ENCODE results near the gene CSK. TPM values are rescaled to one million over a fixed set of nuclear protein-coding genes. Genes with fewer than 3 reads are reported as not detected.
A peak's percentile ranks its signal among the peaks of the same experiment; 100 is the strongest.

Gene CSK
- total RNA-seq, 4 donors from 2014 or later = 4.9 to 41.6 (median 26.4) TPM

GRCh38 chr15:74788042-74788682 lies 6.3 kb downstream of the CSK start:
- H3K4me1 ChIP-seq = peaks cover 0 to 36% of the 10 kb centered on the region in 2 donors
- no peaks in the 10 kb centered on the region for H3K9me3 ChIP-seq

GRCh38 chr15:74788683-74789151 lies 6.8 kb downstream of the CSK start:
- peaks cover 0 to 31% of the 10 kb centered on the region in 2 donors for H3K4me1 ChIP-seq
- H3K9me3 ChIP-seq = no peaks in the 10 kb centered on the region
- no peak for DNase-seq
- no peak overlapping the region for H3K4me3 ChIP-seq
- H3K36me3 ChIP-seq = no peaks in the 10 kb centered on the region
- H3K27ac ChIP-seq = peak overlapping the region in 1 of 2 donors; percentile 57
- no peak for TF ChIP-seq CTCF (IDR thresholded peaks at IDR 0.05)
- no peak for TF ChIP-seq POLR2A (IDR thresholded peaks at IDR 0.05)
- H3K27me3 ChIP-seq = no peaks in the 10 kb centered on the region
- intact Hi-C loops (cut with DNase I; ENCODE audit: low total_unique reads) = no loop called here

More at GRCh38 chr15:74788042-74788682, 6.3 kb downstream of the CSK start:
- no peaks in the 10 kb centered on the region for H3K27me3 ChIP-seq
- H3K27ac ChIP-seq = peak overlapping the region in 1 of 2 donors; percentile 32
- TF ChIP-seq CTCF (IDR thresholded peaks at IDR 0.05) = no peak
- TF ChIP-seq POLR2A (IDR thresholded peaks at IDR 0.05) = no peak
- no peak for DNase-seq
- intact Hi-C loops (cut with DNase I; ENCODE audit: low total_unique reads) = no loop called here
- H3K36me3 ChIP-seq = no peaks in the 10 kb centered on the region
- H3K4me3 ChIP-seq = no peak overlapping the region

- Histone ChIP-seq H3K4me1 (peaks cover 0 to 30% of the 10 kb centered on the region in 2 donors), H3K27ac (peak overlapping the region; percentile 57 to 63), H3K36me3 (no peaks in the 10 kb centered on the region), H3K27me3 (no peaks in the 10 kb centered on the region), H3K9me3 (no peaks in the 10 kb centered on the region), H3K4me3 (no peak overlapping the region)
- intact Hi-C loops (cut with DNase I; ENCODE audit: low total_unique reads) = no loop called here
- no peak for TF ChIP-seq POLR2A (IDR thresholded peaks at IDR 0.05)
- no peak for TF ChIP-seq CTCF (IDR thresholded peaks at IDR 0.05)
- DNase-seq = no peak
These were observed 7.3 kb downstream of the CSK start for GRCh38 chr15:74789171-74789631.

GRCh38 chr15:74789741-74790079 lies 7.8 kb downstream of the CSK start:
- no peak overlapping the region for H3K4me3 ChIP-seq
- TF ChIP-seq CTCF (IDR thresholded peaks at IDR 0.05) = no peak
- no peak for TF ChIP-seq POLR2A (IDR thresholded peaks at IDR 0.05)
- intact Hi-C loops (cut with DNase I; ENCODE audit: low total_unique reads) = no loop called here
- H3K4me1 ChIP-seq = peaks cover 0 to 30% of the 10 kb centered on the region in 2 donors
- H3K27me3 ChIP-seq = no peaks in the 10 kb centered on the region
- peak overlapping the region; percentile 57 to 63 for H3K27ac ChIP-seq
- no peaks in the 10 kb centered on the region for H3K9me3 ChIP-seq
- no peak for DNase-seq
- H3K36me3 ChIP-seq = no peaks in the 10 kb centered on the region

- Histone ChIP-seq H3K9me3 (no peaks in the 10 kb centered on the region), H3K4me1 (peaks cover 0 to 30% of the 10 kb centered on the region in 2 donors), H3K4me3 (no peak overlapping the region), H3K36me3 (no peaks in the 10 kb centered on the region), H3K27me3 (no peaks in the 10 kb centered on the region), H3K27ac (peak overlapping the region; percentile 57 to 63)
- TF ChIP-seq CTCF (IDR thresholded peaks at IDR 0.05) = no peak
- TF ChIP-seq POLR2A (IDR thresholded peaks at IDR 0.05) = no peak
- intact Hi-C loops (cut with DNase I; ENCODE audit: low total_unique reads) = no loop called here
- DNase-seq = peak; percentile 72 to 73
These were observed 8.4 kb downstream of the CSK start for GRCh38 chr15:74790080-74790916.
